Keratinocyte (primary cell): Measurements from ENCODE around the gene SORBS2. TPM values are rescaled to one million over a fixed set of nuclear protein-coding genes. Genes with fewer than 3 reads are reported as not detected.

Experiments used
- DNase-seq: peaks from one replicate; pipeline ENCODE4 v3.0.0-alpha.2; 2011; ENCODE audit warnings: low read depth, missing footprints, low spot score
- FAIRE-seq: peaks from 2 replicates; lab custom pipeline; 2011; peaks lifted over from hg19 to GRCh38; lab: Jason Lieb, UNC
- H2AFZ ChIP-seq: 2 replicates; pipeline ENCODE4 v1.6.0; 2012; ENCODE audit warnings: low read length, control low read depth, inconsistent platforms; ENCODE audit not compliant: control insufficient read depth
- H3K27ac ChIP-seq: 2 replicates; pipeline ENCODE4 v1.5.1; 2011; ENCODE audit warnings: low read length; ENCODE audit not compliant: control insufficient read depth, insufficient read depth
- H3K27me3 ChIP-seq: 3 replicates; pipeline ENCODE4 v1.6.0; 2011; ENCODE audit warnings: low read length; ENCODE audit not compliant: control insufficient read depth, insufficient read depth; ENCODE audit errors: extremely low read depth
- H3K36me3 ChIP-seq, 2 experiments: 2 replicates in 1 of 2; 3 replicates in 1 of 2; pipeline ENCODE4 v1.5.1; 2011; ENCODE audit warnings: low read length in 2 of 2, mild to moderate bottlenecking in 1 of 2; ENCODE audit not compliant: control insufficient read depth in 2 of 2, insufficient read depth in 2 of 2; ENCODE audit errors: extremely low read depth in 1 of 2
- H3K4me1 ChIP-seq: 3 replicates; pipeline ENCODE4 v1.5.1; 2011; ENCODE audit warnings: low read length; ENCODE audit not compliant: control insufficient read depth, insufficient read depth; ENCODE audit errors: extremely low read depth
- H3K4me2 ChIP-seq: 3 replicates; pipeline ENCODE4 v1.6.0; 2011; ENCODE audit warnings: low read depth, low read length; ENCODE audit not compliant: control insufficient read depth, insufficient read depth; ENCODE audit errors: extremely low read depth
- H3K4me3 ChIP-seq, 3 experiments: fragments of 200-600 bp in 1 of 3; sonication (generic) in 1 of 3; 2 replicates in 2 of 3; 3 replicates in 1 of 3; pipeline ENCODE4 v1.5.1; 2011 to 2016; ENCODE audit warnings: low read length in 3 of 3, mild to moderate bottlenecking in 3 of 3, control low read depth in 2 of 3, inconsistent platforms in 1 of 3, low read depth in 1 of 3, mixed read lengths in 1 of 3, mixed run types in 1 of 3, moderate library complexity in 1 of 3; ENCODE audit not compliant: control insufficient read depth in 2 of 3, insufficient read depth in 2 of 3; ENCODE audit errors: extremely low read depth in 1 of 3
- H3K79me2 ChIP-seq: 2 replicates; pipeline ENCODE4 v1.6.0; 2012; ENCODE audit warnings: low read length; ENCODE audit not compliant: control insufficient read depth, insufficient read depth
- H3K9ac ChIP-seq: 3 replicates; pipeline ENCODE4 v1.6.0; 2011; ENCODE audit warnings: low read length; ENCODE audit not compliant: control insufficient read depth, insufficient read depth; ENCODE audit errors: extremely low read depth
- H3K9me1 ChIP-seq: 3 replicates; pipeline ENCODE4 v1.6.0; 2011; ENCODE audit warnings: low read length; ENCODE audit not compliant: control insufficient read depth, insufficient read depth; ENCODE audit errors: extremely low read depth
- H3K9me3 ChIP-seq: 2 replicates; pipeline ENCODE4 v1.5.1; 2012; ENCODE audit warnings: low read depth, low read length; ENCODE audit not compliant: control insufficient read depth
- H4K20me1 ChIP-seq: 3 replicates; pipeline ENCODE4 v1.6.0; 2011; ENCODE audit warnings: low read length; ENCODE audit not compliant: control insufficient read depth, insufficient read depth; ENCODE audit errors: extremely low read depth
- EZH2 ChIP-seq: IDR thresholded peaks from one replicate; pipeline ENCODE4 v1.6.1; 2012; ENCODE audit warnings: inconsistent platforms, mild to moderate bottlenecking, low read length, moderate library complexity
- dilution Hi-C: fragments of 300-500 bp; cut with MboI; formaldehyde crosslinking; loops from one replicate; pipeline ENCODE4 v1.7.0; 2020; ENCODE audit warnings: low sequenced_read_pairs; ENCODE audit not compliant: extremely low pct_ligation_motif_present
- polyA plus RNA-seq, 5 experiments: library from polyadenylated mRNA; depleted of rRNA in 3 of 5; stranded (reverse) in 3 of 5; stranded (forward) in 1 of 5; unstranded in 1 of 5; fragments of >200 nt; gene quantifications; 1 replicate in 1 of 5; 2 replicates in 3 of 5; 3 replicates in 1 of 5; pipeline versions ENCODE4 v1.2.1 to v1.2.3, GENCODE V29; 2011 to 2012; ENCODE audit warnings: missing spikeins in 2 of 5, low read depth in 1 of 5, low replicate concordance in 1 of 5
- TF ChIP-seq, protein P1 (sequence below), 3 experiments: IDR thresholded peaks in 1 of 3; conservative IDR thresholded peaks in 1 of 3; optimal IDR thresholded peaks in 1 of 3; 2 replicates in 2 of 3; 3 replicates in 1 of 3; pipeline versions ENCODE3 to v1.5.1; 2011; ENCODE audit warnings: low read length in 3 of 3, mild to moderate bottlenecking in 3 of 3, moderate library complexity in 2 of 3, control low read depth in 1 of 3, inconsistent platforms in 1 of 3; ENCODE audit not compliant: insufficient read depth in 2 of 3; ENCODE audit errors: extremely low read depth in 1 of 3

SORBS2 gene
- polyA plus RNA-seq, 1 donor (not counting 4 experiments of a cell fraction or from before 2014, with no cell fraction given): 0.14 TPM

DNA sequence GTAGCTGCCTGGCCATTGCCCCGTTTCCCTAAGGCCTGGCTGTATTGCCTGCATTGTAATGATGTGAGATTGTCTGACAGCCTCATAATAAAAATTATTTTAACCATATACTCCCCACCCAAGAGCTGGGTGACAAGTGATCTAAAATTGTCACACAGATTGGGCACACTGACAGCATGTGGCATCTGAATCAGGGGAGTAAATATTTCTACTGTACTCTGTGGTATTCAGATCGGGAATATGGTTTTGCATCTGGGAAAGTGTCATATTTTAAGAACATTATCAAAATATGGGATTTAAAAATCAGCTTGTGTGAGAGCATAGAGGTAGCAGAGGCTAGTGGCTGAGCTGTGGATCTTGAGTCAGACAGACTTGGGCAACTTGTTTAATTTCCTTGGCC, 140.9 kb downstream of the SORBS2 start:
- Histone ChIP-seq H3K27ac (no peak overlapping the region), H2AFZ (no peak overlapping the region), H3K27me3 (no peaks in the 10 kb centered on the region), H3K79me2 (no peaks in the 10 kb centered on the region), H3K4me3 (no peak overlapping the region), H3K9ac (no peak overlapping the region), H4K20me1 (no peaks in the 10 kb centered on the region), H3K36me3 (no peaks in the 10 kb centered on the region), H3K4me2 (no peak overlapping the region), H3K9me3 (no peaks in the 10 kb centered on the region), H3K9me1 (no peaks in the 10 kb centered on the region), H3K4me1 (no peaks in the 10 kb centered on the region)
- FAIRE-seq (no peak), DNase-seq (no peak)
- TF ChIP-seq, protein P1, sequence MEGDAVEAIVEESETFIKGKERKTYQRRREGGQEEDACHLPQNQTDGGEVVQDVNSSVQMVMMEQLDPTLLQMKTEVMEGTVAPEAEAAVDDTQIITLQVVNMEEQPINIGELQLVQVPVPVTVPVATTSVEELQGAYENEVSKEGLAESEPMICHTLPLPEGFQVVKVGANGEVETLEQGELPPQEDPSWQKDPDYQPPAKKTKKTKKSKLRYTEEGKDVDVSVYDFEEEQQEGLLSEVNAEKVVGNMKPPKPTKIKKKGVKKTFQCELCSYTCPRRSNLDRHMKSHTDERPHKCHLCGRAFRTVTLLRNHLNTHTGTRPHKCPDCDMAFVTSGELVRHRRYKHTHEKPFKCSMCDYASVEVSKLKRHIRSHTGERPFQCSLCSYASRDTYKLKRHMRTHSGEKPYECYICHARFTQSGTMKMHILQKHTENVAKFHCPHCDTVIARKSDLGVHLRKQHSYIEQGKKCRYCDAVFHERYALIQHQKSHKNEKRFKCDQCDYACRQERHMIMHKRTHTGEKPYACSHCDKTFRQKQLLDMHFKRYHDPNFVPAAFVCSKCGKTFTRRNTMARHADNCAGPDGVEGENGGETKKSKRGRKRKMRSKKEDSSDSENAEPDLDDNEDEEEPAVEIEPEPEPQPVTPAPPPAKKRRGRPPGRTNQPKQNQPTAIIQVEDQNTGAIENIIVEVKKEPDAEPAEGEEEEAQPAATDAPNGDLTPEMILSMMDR (optimal IDR thresholded peaks at IDR 0.05 in 1 of 3, IDR thresholded peaks at IDR 0.05 in 1 of 3, conservative IDR thresholded peaks at IDR 0.05 in 1 of 3; ENCODE audit: extremely low read depth in 1 of 3, insufficient read depth in 2 of 3, low read length in 3 of 3): no peak
- no peak for TF ChIP-seq EZH2
- dilution Hi-C loops: no loop called here

DNA sequence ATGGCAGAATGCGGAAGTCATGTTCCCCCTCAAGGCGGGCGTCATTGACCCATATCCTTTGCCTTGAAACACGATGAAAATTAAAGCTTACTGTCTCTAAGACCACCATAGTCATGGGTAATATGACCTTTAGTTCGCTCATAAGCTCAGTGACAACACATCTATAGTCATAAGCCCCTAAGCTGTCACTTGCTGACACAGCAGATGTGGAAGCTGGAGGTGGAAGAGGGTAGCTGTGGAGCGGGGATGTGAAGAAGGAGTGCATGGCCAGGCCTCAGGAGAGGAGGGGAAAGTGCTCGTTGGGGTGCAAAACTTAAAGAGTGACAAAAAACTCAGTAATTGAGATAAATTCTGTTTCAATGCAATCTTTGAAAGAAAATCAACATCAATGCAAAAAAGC, 142.7 kb downstream of the SORBS2 start:
- no peaks in the 10 kb centered on the region for H3K4me1 ChIP-seq
- H3K9me1 ChIP-seq: no peaks in the 10 kb centered on the region
- H3K9me3 ChIP-seq: no peaks in the 10 kb centered on the region
- no peaks in the 10 kb centered on the region for H3K27me3 ChIP-seq
- no peak overlapping the region for H3K4me2 ChIP-seq
- DNase-seq (no peak), FAIRE-seq (no peak)
- no peaks in the 10 kb centered on the region for H3K79me2 ChIP-seq
- H3K27ac ChIP-seq: no peak overlapping the region
- H3K9ac ChIP-seq: no peak overlapping the region
- no peak overlapping the region for H2AFZ ChIP-seq
- H3K4me3 ChIP-seq: no peak overlapping the region
- H3K36me3 ChIP-seq: no peaks in the 10 kb centered on the region
- H4K20me1 ChIP-seq: no peaks in the 10 kb centered on the region
- TF ChIP-seq, protein P1 (optimal IDR thresholded peaks at IDR 0.05 in 1 of 3, IDR thresholded peaks at IDR 0.05 in 1 of 3, conservative IDR thresholded peaks at IDR 0.05 in 1 of 3; ENCODE audit: extremely low read depth in 1 of 3, insufficient read depth in 2 of 3, low read length in 3 of 3): no peak
- no peak for TF ChIP-seq EZH2
- dilution Hi-C loops: no loop called here
